NCI-H146 (cell line): ENCODE data around the gene IL12RB2.
"Not testable (repeated sequence)": the region's sequence is repeated elsewhere in the genome, so short reads cannot be mapped to it uniquely, and the experiment has no call there.

Source experiments
- DNase-seq: peaks from one replicate; lab custom pipeline; 2025; lab: John Stamatoyannopoulos, UW

IL12RB2 gene

DNA sequence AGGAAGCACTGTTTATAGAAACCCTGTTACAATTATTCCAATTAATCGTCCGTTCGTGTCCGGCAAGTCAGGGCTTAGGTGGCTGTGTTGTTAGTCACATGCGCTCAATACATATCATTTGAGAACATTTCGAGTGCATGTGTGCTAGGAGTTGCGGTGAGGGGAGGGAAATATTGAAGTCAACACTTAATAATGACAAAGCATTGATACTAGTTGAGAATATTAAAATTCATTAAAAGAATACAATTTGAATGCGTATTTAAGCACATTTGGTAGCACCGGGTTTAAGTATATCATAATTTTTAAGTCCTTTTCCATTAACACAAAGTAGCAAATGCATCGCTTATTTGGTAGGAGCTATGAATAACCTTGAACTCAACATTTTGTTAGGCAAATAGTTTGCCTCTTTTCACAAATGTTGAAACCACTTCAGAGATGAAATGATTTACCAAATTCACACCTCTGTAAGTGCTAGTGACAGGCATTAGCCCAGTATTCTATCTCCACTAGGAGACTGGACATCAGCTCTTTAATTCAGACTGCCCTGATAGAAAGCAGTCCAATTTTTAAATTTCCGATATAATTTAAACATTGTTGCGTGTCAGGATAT, 123.6 kb downstream of the IL12RB2 start:
- no peak for DNase-seq

DNA sequence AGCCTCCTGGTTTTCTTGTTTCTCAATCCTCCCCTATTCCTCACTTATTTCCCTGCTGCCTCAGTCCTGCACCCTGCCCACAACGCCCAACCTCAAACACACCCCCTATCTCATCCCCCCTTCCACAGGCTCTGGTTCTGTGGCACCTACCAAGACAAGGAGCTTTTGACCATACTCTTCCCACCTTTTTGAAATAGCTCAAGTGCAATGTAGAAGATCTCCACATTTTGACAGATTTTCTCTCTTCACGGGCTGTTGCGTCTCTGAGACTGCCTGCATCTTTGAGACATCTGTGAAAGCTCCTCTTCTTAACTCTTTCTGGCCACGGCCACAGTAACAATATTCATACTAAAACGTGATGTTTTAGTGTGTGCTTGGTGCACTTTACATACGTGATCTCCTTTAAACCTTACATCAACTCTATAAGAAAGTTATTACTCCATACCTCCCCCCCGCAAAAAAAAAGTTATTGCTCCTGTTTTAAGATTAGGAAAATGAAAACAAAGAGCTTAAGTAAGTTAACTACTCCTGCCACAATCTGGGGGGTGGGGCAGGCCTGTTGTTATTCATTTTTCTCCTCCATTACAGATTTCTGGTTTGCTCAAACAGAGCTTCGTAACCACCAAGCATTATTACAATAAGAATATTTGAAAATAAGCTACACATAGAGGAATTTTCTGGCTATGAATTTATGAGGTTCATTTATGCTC, 124.4 kb downstream of the IL12RB2 start:
- no peak for DNase-seq

GRCh38 chr1:67432745-67433144, 125.1 kb downstream of the IL12RB2 start:
- no peak for DNase-seq

- no peak for DNase-seq
Measured at GRCh38 chr1:67433837-67434236, 126.2 kb downstream of the IL12RB2 start.

DNA sequence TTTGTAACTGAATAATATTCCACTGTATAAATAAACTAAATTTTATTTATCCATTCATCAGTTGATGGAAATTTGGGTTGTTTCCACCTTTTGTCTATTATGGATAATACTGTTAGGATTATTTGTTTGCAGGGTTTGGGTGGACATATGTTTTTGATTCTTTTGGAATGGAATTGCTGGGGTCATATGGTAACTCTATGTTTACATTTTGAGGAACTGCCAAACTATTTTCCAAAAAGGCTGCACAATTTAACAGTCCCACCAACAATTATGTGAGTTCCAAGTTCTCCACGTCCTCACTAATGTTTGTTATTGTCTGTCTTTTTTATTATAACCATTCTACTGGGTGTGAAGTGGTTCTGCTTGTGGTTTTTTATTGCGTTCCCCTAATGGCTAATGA, 126.8 kb downstream of the IL12RB2 start:
- no peak for DNase-seq

- no peak for DNase-seq
Measured at GRCh38 chr1:67436511-67437055, 128.9 kb downstream of the IL12RB2 start.

- DNase-seq, result no peak
Measured at GRCh38 chr1:67437961-67438360, 130.3 kb downstream of the IL12RB2 start.

GRCh38 chr1:67439277-67440029, 131.8 kb downstream of the IL12RB2 start:
- no peak for DNase-seq

GRCh38 chr1:67440339-67440738, 132.7 kb downstream of the IL12RB2 start:
- DNase-seq, result no peak

DNA sequence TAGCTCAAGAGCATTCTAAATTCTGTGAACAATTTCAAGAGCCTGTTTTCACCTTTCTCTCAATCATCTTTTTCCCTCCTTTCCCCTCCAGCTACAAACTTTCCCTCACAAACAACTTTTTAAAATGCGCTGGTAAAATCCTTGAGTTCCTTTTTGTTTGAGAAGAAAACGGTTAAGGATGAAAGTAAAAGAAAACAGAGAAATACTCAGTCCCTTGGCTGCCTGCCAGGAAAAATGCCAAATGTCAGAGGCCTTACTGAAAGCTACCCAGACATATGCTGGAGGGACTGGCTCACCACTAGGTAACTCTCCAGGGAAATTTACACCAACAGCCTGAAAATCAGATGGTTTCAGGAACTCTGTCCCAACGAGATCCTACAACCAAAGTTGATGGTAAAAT, 133.5 kb downstream of the IL12RB2 start:
- peak; percentile 19 for DNase-seq

GRCh38 chr1:67441739-67442281, 134.1 kb downstream of the IL12RB2 start:
- DNase-seq, result no peak

DNA sequence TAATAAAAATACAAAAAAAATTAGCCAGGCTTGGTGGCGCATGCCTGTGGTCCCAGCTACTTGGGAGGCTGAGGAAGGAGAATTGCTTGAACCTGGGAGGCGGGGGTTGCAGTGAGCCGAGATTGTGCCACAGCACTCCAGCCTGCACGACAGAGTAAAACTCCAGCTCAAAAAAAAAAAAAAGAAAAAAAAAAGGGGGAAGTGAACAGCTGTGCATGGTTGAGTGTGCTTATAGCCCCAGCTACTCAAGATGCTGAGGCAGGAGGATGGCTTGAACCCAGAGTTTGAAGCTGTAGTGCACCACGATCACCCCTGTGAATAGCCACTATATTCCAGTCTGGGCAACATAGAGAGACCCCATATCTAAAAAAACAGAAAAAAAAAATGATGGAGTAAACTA, 138.3 kb downstream of the IL12RB2 start:
- not testable (repeated sequence) for DNase-seq
